GM21717 (cell line): ENCODE measurements around the gene CT45A1.
"Not testable (repeated sequence)": the region's sequence is repeated elsewhere in the genome, so short reads cannot be mapped to it uniquely, and the experiment has no call there.

ENCODE experiments used
- ATAC-seq: cut with Tn5 transposase; IDR thresholded peaks from one replicate; pipeline ENCODE4 v1.9.1; 2021; ENCODE audit warnings: mild to moderate bottlenecking, moderate library complexity; ENCODE audit not compliant: unreplicated experiment

CT45A1 gene, protein sequence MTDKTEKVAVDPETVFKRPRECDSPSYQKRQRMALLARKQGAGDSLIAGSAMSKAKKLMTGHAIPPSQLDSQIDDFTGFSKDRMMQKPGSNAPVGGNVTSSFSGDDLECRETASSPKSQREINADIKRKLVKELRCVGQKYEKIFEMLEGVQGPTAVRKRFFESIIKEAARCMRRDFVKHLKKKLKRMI

DNA sequence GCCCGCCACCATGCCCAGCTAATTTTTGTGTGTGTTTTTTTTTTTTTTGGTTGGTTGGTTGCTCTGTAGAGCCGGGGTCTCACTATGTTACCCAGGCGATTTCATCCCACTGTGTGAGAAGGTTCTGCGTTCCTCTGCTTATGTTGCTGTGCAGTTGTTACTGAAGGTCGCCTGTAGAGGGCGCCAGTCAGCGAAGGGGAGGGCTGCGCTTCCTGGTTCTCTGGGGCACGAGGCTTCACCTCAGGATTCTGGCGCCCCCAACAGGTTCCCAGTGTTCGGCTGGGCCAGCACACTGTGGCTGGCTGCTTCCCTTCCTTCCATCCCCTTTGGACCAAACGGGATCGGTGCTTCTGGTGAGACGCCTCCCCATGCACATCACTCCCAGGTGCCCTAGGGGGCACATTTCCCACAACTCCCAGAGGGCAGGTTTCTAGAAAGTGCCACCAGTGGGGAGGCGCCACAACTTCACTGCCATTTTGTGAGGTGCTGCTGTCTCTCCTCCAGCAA is at the start of gene CT45A1:
CT45A1 (plus strand) TSS at position 457 of the 507 bp plus-strand sequence. CDS start 5,302 bp downstream, outside the sequence.
- not testable (repeated sequence) for ATAC-seq

DNA sequence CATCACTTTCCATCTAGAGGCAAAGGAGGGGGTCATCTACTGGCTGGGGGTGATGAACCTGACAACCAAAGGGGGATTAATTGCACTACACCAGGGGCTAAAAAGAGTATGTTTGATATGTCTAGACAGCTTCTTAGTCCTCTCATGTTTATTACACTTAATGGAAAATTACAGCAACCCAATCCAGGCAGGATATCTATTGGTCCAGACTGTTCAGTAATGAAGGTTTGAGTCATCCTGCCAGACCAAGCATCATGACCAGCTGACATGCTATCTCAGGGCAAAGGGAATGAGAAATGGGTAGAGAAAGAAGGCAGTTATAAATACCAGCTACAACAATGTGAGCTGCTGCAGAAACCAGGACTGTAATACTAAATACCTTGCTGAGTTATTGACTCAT is 40.5 kb upstream of the CT45A1 start:
- ATAC-seq: not testable (repeated sequence)

GRCh38 chrX:135688137-135688536 is 25.3 kb upstream of the CT45A1 start:
- ATAC-seq: no peak

- ATAC-seq: no peak
Measured at GRCh38 chrX:135695471-135695870, 18.0 kb upstream of the CT45A1 start.

GRCh38 chrX:135697601-135698000 is 15.8 kb upstream of the CT45A1 start:
- ATAC-seq: no peak

- ATAC-seq: no peak
Measured at GRCh38 chrX:135698924-135699323, 14.5 kb upstream of the CT45A1 start.

- ATAC-seq: no peak
Measured at GRCh38 chrX:135707880-135708279, 5.6 kb upstream of the CT45A1 start.

- no peak for ATAC-seq
Measured at GRCh38 chrX:135713795-135714194, 356 bp downstream of the CT45A1 start.

GRCh38 chrX:135734666-135735065 is 21.2 kb downstream of the CT45A1 start:
- ATAC-seq: not testable (repeated sequence)

DNA sequence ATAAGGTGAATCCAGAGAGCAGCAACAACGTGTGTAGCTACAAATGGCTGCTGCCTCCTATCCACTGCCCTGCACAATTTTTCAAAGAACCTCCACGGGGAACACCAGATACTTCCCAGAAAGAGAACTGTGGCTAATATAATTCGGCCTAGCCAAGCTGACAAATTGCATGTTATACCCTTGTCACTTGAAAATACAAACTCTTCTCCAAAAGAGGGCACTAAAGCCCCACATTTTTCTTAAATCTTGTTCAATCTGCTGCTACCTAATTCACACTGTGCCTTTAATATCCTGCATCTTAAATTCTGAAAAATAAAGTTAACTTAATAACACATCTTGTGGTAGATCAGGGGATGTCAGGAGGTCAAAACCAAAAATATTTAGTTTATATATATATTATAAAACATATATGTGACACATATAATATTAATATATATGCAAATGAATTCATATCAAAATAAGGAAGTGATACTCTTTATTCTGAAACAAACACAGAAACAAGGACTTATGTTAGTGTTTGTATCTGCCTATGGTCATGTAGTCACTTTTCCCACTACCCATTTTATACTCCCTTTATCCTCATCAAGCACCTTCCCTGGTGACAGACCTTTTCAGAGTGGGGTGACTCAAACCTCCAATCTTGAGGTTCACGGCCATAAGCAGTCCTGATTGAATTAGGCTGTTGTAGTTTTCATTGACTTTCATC is 24.1 kb downstream of the CT45A1 start:
- no peak for ATAC-seq

DNA sequence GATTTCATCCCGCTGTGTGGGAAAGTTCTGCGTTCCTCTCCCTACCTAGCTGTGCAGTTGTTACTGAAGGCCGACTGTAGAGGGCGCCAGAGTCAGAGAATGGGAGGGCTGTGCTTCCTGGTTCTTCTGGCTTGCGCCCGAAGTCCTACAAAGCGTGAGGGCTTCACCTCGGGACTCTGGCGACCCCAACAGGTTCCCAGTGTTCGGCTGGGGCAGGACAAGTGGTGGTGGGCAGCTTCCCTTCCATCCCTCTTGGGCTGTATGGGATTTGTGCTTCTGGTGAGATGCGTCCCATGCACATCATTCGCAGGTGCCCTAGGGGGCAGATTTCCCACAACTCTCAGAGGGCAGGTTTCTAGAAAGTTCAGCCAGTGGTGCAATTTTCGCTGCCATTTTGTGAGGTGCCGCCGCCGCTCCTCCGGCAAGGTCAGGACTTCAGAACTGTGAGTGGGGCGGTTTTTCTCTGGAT is 27.3 kb downstream of the CT45A1 start:
- ATAC-seq: no peak

DNA sequence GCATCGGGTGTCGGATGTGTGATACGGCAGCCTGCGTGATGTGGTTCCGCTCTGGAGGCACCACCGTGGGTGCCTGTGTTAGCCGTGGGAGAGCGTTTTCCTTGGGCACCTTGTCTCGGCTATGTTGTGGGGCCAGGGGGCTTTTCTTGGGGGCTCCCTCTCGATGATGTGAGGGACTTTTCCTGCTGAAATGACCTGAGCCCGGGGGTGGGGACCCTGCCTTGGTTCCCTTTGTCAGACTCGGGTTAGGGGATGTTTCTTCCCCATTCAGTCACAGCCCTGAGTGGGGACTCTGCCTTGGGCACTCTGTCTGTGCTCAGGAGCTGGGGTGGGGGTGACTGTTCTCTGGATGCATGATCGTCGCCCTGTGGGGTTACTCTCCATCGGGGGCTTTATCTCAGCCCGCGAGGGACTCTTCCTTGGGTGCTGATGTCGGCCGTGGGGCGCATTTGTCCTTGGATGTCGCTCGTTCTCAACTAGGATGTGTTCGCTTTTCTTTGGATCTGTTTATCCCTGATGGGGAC is 27.8 kb downstream of the CT45A1 start:
- ATAC-seq: no peak

- not testable (repeated sequence) for ATAC-seq
Measured at GRCh38 chrX:135744739-135745138, 31.3 kb downstream of the CT45A1 start.

DNA sequence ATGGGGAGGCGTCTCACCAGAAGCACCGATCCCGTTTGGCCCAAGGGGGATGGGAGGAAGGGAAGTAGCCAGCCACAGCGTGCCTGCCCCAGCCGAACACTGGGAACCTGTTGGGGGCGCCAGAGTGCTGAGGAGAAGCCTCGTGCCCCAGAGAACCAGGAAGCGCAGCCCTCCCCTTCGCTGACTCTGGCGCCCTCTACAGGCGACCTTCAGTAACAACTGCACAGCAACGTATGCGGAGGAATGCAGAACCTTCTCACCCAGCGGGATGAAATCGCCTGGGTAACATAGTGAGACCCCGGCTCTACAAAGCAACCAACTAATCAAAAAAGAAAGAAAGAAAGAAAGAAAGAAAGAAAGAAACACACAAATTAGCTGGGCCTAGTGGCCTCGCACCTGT is 54.7 kb downstream of the CT45A1 start, which contains the start of gene CT45A3:
CT45A3 (minus strand) TSS at position 101 of the 400 bp plus-strand sequence. CDS start 3,747 bp downstream, outside the sequence.
- ATAC-seq: not testable (repeated sequence)
